NT2/D1 (cell line): ENCODE results near the gene ACTN4.

ENCODE experiments used
- SUZ12 ChIP-seq: IDR thresholded peaks from 2 replicates; pipeline ENCODE4 v1.6.1; 2011; ENCODE audit not compliant: insufficient read length, insufficient read depth; ENCODE audit errors: extremely low read depth
- ZNF274 ChIP-seq: IDR thresholded peaks from 2 replicates; pipeline ENCODE4 v1.6.1; 2011; ENCODE audit warnings: mild to moderate bottlenecking, low read depth, low read length

- TF ChIP-seq SUZ12 (no peak), ZNF274 (no peak)
These were observed 40.5 kb downstream of the ACTN4 start for GRCh38 chr19:38687837-38688378.
